WTC11 (cell line): ENCODE results near the gene OR6B2. TPM values are rescaled to one million over a fixed set of nuclear protein-coding genes. Genes with fewer than 3 reads are reported as not detected.

Experiments
- total RNA-seq: library from RNA; stranded (reverse); gene quantifications from 3 replicates; pipeline ENCODE4 v1.2.3, GENCODE V29; 2021

The OR6B2 gene
- total RNA-seq, 1 experiment from 2014 or later, result not detected

Other genes starting within 250 kb of the OR6B2 start
- 127 to 138 TPM (median 136 TPM) in 3 replicates for gene NDUFA10, start 5.1 kb downstream of the OR6B2 start, total RNA-seq
- not detected in 3 replicates for gene OR6B3, start 23.1 kb upstream of the OR6B2 start, total RNA-seq
- gene COPS9, start 105.9 kb upstream of the OR6B2 start, total RNA-seq, result 140 to 142 TPM (median 141 TPM) in 3 replicates
- not detected in 3 replicates for gene OTOS, start 110.2 kb upstream of the OR6B2 start, total RNA-seq